ENCODE data around the gene GALNT17.

- TF ChIP-seq CTCF (conservative IDR thresholded peaks at IDR 0.05; ENCODE audit: low read length) (no peak), EZH2phosphoT487 (IDR thresholded peaks at IDR 0.05; ENCODE audit: borderline replicate concordance) (no peak)
These were observed 421.4 kb downstream of the GALNT17 start for GRCh38 chr7:71553306-71553705.

Measured in Loucy (cell line).